Activated CD4-positive, CD25-positive, alpha-beta regulatory T cell treated with anti-CD3 and anti-CD28 coated beads, Interleukin-2, amount 50 U/mL, for 16 hours (primary cell): ENCODE data around the gene MISP3.
A peak's percentile ranks its signal among the peaks of the same experiment; 100 is the strongest.

Experiments
- DNase-seq: peaks from one replicate; pipeline ENCODE4 v3.0.0-alpha.2; 2020; ENCODE audit warnings: low read depth, low spot score

Gene MISP3

GRCh38 chr19:14102756-14103155 lies 30.2 kb downstream of the MISP3 start:
- DNase-seq, result no peak

GRCh38 chr19:14103310-14103709 lies 30.7 kb downstream of the MISP3 start:
- DNase-seq, result no peak

- no peak for DNase-seq
Measured at GRCh38 chr19:14105680-14106079, 33.1 kb downstream of the MISP3 start.

- DNase-seq, result no peak
Measured at GRCh38 chr19:14106840-14107239, 34.3 kb downstream of the MISP3 start.

- no peak for DNase-seq
Measured at GRCh38 chr19:14107581-14108461, 35.2 kb downstream of the MISP3 start.

GRCh38 chr19:14110650-14111049 lies 38.1 kb downstream of the MISP3 start:
- no peak for DNase-seq

GRCh38 chr19:14111486-14111885 lies 38.9 kb downstream of the MISP3 start:
- DNase-seq, result no peak

- DNase-seq, result no peak
Measured at GRCh38 chr19:14112051-14112808, 39.6 kb downstream of the MISP3 start.

- DNase-seq, result no peak
Measured at GRCh38 chr19:14112809-14113385, 40.3 kb downstream of the MISP3 start.

- no peak for DNase-seq
Measured at GRCh38 chr19:14113762-14114414, 41.3 kb downstream of the MISP3 start.

GRCh38 chr19:14114439-14114838 lies 41.9 kb downstream of the MISP3 start:
- no peak for DNase-seq

GRCh38 chr19:14114854-14115253 lies 42.3 kb downstream of the MISP3 start:
- DNase-seq, result no peak

GRCh38 chr19:14115756-14116155 lies 43.2 kb downstream of the MISP3 start:
- no peak for DNase-seq

GRCh38 chr19:14116525-14116917 lies 43.9 kb downstream of the MISP3 start:
- DNase-seq, result no peak

- no peak for DNase-seq
Measured at GRCh38 chr19:14116918-14117578, 44.5 kb downstream of the MISP3 start.

GRCh38 chr19:14117668-14118164 lies 45.1 kb downstream of the MISP3 start, which contains the start of gene PRKACA:
Gene PRKACA, minus strand, starts transcription at chr19:14117762. Its CDS starts 215 bp downstream, at chr19:14117547.
- DNase-seq, result peak; percentile 97

- no peak for DNase-seq
Measured at GRCh38 chr19:14118165-14119051, 45.8 kb downstream of the MISP3 start.

- DNase-seq, result no peak
Measured at GRCh38 chr19:14119146-14119545, 46.6 kb downstream of the MISP3 start.

- DNase-seq, result no peak
Measured at GRCh38 chr19:14119644-14120496, 47.3 kb downstream of the MISP3 start.
